Islet of Langerhans (tissue), 1 donor: Measurements from ENCODE around the gene OTULIN.

Source experiments
- FAIRE-seq: peaks from one replicate; lab custom pipeline; 2011; peaks lifted over from hg19 to GRCh38; lab: Jason Lieb, UNC

Gene OTULIN

DNA sequence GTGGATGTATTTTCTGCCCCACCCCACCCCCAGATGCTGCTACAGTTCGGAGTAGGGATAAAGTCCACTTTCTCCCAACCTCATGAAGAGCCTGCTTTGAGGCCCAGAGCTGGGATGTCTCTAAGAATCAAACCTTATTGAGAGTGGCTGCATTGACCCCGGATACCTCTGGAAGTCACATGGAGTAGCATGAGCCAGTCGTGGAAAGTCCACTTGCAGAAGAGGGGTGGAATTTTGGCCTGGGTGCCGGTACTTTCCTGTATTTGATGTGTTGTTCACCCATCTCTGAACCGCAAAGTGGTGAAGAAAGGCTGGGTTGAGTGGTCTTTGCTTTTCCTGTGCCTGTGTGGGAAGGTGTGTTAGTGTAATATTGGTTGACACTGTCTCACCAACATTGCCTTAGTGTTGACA lies 3.7 kb downstream of the OTULIN start:
- FAIRE-seq: no peak

DNA sequence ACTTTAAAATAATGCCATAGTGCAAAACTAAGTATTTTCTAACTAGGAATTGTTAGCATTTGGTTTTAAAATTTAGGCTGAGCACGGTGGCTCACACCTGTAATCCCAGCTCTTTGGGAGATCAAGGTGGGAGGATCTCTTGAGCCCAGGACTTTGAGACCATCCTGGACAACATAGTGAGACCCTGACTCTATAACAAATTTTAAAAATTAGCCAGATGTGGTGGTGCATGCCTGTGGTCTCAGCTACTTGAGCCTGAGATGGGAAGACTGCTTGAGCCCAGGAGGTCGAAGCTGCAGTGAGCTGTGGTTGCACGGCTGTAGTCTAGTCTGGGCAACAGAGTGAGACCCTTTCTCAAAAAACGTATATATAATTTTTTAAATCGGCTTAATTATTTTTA lies 4.9 kb downstream of the OTULIN start:
- FAIRE-seq: no peak

- FAIRE-seq: no peak
Measured at GRCh38 chr5:14669975-14670374, 5.5 kb downstream of the OTULIN start.

- FAIRE-seq: no peak
Measured at GRCh38 chr5:14671414-14671813, 6.9 kb downstream of the OTULIN start.

- FAIRE-seq: no peak
Measured at GRCh38 chr5:14672082-14672481, 7.6 kb downstream of the OTULIN start.

- FAIRE-seq: no peak
Measured at GRCh38 chr5:14672484-14673394, 8.2 kb downstream of the OTULIN start.

- no peak for FAIRE-seq
Measured at GRCh38 chr5:14673443-14673842, 8.9 kb downstream of the OTULIN start.

- no peak for FAIRE-seq
Measured at GRCh38 chr5:14674983-14675854, 10.7 kb downstream of the OTULIN start.

DNA sequence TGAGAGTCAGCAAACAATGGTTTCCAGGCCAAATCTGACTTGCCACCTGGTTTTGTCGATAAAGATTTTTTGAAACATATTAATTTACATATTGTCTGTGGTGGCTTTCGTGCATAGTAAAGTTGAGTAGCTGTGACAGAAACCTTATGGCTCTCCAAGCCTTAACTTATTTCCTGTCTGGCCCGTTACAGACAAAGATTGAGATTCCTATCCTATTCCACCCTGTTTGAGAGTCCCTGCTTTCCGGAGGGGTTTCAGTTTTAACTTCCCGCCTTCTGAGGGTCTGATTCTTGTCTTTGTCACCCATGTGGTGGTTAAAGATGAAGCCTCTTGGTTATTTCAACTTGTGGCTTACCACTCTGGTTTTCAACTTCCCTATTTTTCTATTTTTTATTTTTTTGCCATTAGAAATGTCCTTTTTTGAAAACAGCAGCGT lies 11.4 kb downstream of the OTULIN start:
- FAIRE-seq: no peak

DNA sequence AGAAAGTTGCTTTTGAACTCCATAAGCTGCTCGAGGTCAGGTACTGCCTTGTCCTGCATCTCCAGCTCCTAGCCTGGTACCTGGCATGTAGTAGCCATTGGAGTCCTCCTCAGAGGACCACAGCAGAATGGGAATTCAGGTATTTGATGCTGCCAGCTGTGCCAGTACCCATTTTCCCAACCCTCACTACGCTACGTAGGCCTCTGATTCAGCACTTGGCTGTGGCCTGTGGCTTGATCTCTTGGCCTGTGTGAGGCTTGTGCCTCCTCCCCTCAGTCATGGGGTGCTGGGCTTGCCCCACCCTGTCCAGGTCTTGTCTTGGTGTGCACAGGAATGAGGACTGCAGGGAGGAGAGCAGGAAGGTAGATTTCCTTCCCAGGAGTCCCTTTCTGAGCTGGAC lies 11.8 kb downstream of the OTULIN start:
- FAIRE-seq: no peak

- FAIRE-seq: no peak
Measured at GRCh38 chr5:14678773-14679334, 14.3 kb downstream of the OTULIN start.

- FAIRE-seq: no peak
Measured at GRCh38 chr5:14679595-14679994, 15.1 kb downstream of the OTULIN start.

DNA sequence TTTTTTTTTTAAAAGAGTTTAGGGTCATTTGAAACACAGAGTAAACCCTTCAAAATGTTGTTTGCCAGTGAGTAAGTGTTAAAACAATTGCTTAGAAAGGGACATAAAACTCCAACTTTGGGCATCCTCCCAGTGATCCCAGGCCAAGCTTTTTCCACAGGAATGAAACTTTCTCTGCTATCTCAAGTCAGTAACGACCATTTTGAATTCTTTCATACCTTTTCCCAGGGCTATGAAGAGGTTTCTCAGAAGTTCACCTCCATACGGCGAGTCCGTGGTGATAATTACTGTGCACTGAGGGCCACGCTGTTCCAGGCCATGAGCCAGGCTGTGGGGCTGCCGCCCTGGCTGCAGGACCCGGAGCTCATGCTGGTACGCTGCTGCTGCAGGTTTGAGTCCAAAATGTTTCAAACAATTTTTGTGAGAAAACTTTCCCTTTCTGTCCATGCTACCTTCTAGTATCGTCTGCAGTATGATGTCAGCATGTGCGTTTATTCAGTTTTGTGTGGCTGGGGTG lies 16.8 kb downstream of the OTULIN start:
- FAIRE-seq: no peak

DNA sequence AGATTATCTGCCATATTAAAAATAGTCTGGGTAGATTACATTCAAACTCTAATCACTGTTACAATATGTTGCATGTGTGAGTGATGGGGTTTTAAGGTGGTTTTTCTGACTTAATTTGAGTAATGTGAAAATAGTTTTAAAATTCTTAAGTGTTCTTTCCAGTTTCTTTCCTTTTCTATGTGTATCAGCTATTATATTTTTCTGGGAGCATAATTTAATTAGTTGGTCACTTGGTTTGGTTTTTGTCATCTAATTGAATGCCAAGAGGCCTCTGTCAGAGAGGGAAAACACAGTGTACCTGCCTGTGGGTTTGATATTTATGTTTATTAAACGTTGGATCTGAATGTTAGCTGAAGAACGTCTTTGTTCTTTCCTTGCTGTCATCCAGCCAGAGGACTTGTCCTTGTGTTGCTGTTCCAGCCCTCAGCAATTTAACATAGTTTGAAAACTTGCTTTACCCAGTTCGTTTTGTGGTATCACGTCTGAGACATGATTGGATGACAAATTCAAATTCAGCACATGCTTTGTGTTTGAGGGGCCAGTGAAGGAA lies 19.5 kb downstream of the OTULIN start:
- no peak for FAIRE-seq

DNA sequence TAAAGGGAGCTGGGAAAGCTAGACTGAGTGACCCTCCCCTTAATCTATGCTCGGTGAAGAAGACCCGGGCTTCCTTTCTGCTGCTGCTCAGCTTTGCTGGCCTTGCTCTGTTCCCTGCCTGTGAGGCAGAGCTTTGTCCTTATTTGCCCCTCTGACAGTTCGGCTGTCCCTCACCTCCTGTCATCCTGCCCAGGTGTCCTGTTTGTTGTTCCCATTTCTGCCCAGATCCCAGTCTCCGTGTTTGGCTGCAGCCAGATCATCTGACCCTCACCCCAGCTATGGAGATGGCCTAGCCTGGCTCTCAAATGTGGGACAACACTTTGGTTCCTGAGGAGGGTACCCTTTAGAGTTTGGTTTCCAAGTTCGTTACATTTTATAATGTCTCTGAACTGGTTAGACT lies 20.2 kb downstream of the OTULIN start:
- no peak for FAIRE-seq

DNA sequence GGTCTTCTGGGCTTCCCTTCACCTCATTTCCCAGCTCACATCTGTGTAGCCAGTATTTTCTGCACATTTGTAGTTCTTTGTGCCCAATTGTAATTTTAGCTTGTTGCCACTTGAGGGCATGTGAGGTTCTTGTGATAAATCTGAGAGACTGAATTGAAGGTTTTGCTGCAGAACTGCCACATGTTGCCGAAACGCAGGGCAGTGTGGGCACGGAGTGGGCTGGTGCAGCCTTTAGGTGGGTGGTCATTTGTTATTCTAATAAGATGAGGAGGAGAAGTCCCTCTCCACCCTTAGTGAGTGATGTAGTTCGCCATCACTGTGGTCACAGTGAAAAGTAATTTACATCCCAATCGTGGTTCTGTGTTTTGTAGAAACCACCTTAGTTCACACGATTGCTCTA lies 21.2 kb downstream of the OTULIN start:
- no peak for FAIRE-seq

DNA sequence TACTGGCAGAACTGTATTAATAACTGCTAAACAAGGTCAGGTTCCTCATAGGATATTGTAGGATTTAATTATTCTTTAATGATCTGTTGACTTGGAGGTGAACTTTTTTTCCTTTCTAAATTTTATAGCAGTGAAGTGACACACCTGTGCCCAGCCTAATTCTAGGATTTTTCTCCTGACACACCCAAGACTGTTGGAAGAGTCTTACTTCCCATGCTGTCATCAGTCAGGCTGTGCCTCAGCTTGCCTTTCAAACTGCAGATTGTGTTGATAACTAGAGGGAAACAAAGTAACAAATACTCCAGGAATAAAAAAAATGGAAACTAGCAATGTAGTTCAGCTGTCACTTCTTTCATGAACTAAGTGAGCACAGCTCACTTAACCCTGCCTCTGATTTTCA lies 22.0 kb downstream of the OTULIN start:
- FAIRE-seq: no peak

DNA sequence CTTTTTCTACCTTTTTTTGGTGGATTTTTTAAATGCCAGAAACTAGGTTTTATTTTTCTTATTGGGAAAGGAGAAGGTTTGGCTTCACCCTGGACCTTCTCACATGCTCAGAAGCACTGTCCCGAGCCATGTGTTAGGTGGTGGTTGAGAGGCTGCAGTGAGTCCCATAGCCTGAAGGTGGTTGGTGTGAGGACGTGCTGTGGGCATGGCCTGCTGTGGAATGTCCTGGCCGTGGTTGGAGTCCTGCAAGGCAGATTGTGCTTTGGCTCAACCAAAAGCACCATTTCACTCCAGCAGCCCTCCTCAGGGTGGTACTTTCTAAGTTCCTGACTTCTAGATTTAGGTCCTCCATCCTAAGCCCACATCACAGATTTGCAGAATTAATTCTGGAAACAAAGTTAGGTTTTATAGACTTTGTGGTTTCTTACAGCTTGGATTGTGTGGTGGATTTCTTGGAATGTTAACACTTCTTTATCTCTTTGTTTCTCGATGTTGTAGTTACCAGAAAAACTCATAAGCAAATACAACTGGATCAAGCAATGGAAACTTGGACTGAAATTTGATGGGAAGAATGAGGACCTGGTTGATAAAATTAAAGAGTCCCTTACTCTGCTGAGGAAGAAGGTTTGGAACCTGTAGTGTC lies 22.6 kb downstream of the OTULIN start:
- no peak for FAIRE-seq

- no peak for FAIRE-seq
Measured at GRCh38 chr5:14693070-14693469, 28.6 kb downstream of the OTULIN start.

- no peak for FAIRE-seq
Measured at GRCh38 chr5:14695152-14695551, 30.6 kb downstream of the OTULIN start.

- FAIRE-seq: no peak
Measured at GRCh38 chr5:14696057-14696456, 31.5 kb downstream of the OTULIN start.

DNA sequence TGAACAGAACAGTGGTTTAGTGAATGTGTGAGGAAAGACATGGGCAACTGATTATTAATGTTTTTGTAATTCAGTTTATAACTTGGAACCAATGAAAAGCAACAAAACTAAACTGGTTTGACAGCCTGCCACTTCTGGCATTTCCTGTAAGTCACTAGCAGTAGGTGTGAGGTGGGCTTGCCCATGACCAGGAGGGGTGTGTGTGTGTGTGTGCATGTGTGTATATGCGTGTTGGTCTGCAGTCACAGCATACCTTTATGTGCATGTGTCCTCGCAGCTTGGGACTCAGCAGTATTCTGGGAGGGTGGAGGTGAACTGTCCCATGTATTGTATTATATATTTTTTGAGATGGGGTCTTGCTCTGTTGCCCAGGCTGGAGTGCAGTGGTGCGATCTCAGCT lies 32.3 kb downstream of the OTULIN start:
- no peak for FAIRE-seq
